Measurements from ENCODE around the gene CCDC14.
A peak's percentile ranks its signal among the peaks of the same experiment; 100 is the strongest.
"Not testable (repeated sequence)": the region's sequence is repeated elsewhere in the genome, so short reads cannot be mapped to it uniquely, and the experiment has no call there.

Gene CCDC14

GRCh38 chr3:123890991-123891390 lies 70.0 kb downstream of the CCDC14 start:
- not testable (repeated sequence) for DNase-seq

DNA sequence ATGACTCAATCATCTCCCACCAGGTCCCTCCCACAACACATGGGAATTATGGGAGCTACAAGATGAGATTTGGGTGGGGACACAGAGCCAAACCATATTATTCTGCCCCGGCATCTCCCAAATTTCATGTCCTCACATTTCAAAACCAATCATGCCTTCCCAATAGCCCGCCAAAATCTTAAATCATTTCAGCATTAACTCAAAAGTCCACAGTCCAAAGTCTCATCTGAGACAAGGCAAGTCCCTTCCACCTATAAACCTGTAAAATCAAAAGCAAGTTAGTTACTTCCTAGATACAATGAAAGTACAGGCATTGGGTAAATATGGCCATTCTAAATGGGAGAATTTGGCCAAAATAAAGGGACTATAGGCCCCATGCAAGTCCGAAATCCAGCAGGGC lies 70.9 kb downstream of the CCDC14 start:
- not testable (repeated sequence) for DNase-seq

- DNase-seq = no peak
Measured at GRCh38 chr3:123884993-123885392, 76.0 kb downstream of the CCDC14 start.

DNA sequence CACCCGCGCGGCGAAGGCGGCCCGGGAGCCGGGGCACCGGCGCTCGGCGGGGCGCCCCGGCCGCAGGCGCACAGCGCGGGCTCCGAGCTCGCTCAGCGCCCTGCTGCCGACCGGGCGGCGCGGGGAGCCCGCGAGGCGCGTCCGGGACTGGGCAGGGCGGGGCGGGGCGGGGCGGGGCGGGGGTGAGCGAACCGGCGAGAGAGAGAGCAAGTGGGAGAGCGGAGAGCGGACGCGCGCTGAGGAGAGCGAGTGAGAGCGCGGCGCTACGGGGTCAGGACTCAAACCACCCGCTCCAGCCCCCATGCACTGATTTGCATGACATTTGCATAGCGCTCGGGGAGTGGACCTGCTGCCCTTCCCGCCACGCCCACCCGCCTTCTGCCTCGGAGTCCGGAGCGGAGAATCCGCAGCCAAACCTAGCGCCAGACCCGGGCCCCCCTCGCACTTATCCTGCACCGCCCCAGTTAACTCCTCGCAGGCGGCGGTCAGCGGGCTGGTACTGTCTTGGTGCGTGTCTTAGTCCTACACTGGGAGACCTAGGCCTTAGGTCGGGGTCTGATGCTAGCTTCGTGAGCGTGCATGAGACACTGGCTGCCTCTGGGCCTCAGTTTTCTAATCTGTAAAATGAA lies 76.7 kb downstream of the CCDC14 start, which contains the start of gene MYLK:
MYLK (minus strand) TSS at position 130 of the 629 bp plus-strand sequence. CDS start 90,491 bp downstream, outside the sequence.
- DNase-seq = peak in 1 of 2 experiments; percentile 11

DNA sequence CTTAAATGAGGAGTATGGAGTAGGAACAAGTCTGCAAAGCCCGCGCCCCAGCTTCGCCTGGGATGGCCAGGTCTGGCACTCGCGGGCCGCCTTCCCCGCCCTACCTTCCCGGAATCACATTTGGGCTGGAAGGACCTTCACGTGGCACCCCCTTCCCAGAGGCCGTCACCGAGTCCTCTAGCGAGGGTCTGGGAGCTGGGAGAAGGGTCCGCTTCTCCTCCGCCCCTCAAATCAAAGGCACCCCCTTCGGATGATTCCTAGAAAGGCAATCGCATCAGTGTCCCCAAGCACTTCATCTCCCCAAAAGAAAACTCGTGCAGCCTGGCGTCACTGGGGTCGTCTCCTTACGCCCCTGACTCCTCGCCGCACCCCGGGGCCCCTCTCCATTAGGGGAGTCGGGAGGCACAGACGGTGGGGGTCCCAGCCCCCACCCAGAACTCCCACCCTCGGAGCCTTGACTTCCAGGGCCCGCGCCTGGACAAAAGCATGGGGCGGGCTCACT lies 77.3 kb downstream of the CCDC14 start:
- no peak for DNase-seq

DNA sequence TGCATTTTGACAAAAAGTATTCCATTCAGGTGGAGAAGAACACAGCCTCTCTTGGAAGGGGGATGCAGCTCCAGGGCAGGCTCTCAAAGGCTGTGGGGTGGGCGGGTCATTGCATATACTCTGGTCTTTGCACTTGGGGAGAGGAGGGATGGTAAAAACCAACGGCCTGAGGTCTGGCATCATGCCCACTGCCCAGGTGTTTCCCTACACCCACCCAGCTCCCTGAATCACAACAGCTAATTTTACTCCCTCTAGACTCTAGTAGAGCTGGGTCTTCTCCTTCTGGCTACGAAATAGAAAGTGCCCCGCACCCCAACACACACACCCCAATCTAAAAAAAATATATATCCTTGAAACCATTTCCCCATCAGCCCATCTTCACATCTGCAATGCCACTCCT lies 77.9 kb downstream of the CCDC14 start:
- DNase-seq = no peak

DNA sequence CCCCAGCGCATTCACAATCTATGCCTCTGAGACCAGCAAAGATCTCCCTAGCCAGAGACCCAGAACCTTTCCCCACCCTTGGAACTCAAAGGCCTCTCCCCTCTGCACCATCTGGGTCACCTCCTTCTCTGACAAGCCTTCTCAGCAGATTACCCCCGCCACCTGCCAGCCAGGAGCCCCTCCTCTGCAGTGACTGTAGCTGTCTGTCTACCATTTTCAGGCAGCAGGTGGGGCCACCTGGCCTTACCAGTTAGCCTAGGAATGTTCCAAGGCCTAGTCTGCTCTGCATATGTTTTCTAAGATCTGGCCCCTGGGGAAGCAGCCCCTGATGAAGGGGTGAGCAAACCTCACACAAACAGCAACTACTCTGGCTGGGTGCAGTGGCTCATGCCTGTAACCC lies 79.3 kb downstream of the CCDC14 start:
- DNase-seq = no peak

- no peak for DNase-seq
Measured at GRCh38 chr3:123880998-123881561, 79.9 kb downstream of the CCDC14 start.

- no peak for DNase-seq
Measured at GRCh38 chr3:123878807-123879206, 82.2 kb downstream of the CCDC14 start.

DNA sequence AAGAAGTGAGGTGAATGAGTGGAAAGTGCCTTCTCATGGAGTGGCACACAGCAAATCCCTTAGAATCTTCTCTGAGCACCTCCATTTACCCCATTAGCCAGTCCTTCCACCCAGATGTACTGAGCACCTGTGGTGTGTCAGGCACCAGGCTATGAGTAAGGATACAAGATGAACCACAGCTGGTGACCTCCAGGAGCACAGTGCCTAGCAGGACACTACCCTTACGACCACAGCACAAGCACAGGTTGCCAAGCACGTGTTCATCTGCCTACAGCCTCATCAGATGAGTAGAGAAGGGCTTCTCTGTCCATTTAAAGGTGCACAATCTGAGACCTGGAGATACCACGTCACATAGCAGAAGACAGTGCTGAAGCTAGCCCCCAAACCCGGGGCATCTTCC lies 83.1 kb downstream of the CCDC14 start:
- no peak for DNase-seq

GRCh38 chr3:123877466-123877865 lies 83.6 kb downstream of the CCDC14 start:
- DNase-seq = no peak

GRCh38 chr3:123876858-123877257 lies 84.2 kb downstream of the CCDC14 start:
- DNase-seq = no peak

DNA sequence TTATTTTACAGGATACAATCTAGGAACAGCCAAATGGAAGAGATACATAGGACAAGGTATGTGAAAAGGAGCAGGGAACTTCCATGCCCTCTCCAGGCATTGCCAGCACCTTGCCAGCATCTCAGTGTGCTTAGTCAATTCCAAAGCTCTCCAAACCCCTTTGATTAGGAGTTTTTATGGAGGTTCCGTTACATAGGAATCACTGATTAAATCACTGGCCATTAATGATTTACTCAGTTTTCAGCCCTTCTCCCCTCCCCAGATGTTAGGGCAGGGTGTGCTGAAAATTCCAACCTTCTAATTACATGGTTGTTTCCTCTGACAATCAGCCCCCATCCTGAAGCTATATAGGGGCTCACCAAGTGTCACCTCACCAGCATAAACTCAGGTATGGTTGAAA lies 88.4 kb downstream of the CCDC14 start:
- DNase-seq = no peak

- no peak for DNase-seq
Measured at GRCh38 chr3:123871946-123872345, 89.1 kb downstream of the CCDC14 start.

- no peak for DNase-seq
Measured at GRCh38 chr3:123870033-123870432, 91.0 kb downstream of the CCDC14 start.

GRCh38 chr3:123869165-123869564 lies 91.9 kb downstream of the CCDC14 start:
- no peak for DNase-seq

DNA sequence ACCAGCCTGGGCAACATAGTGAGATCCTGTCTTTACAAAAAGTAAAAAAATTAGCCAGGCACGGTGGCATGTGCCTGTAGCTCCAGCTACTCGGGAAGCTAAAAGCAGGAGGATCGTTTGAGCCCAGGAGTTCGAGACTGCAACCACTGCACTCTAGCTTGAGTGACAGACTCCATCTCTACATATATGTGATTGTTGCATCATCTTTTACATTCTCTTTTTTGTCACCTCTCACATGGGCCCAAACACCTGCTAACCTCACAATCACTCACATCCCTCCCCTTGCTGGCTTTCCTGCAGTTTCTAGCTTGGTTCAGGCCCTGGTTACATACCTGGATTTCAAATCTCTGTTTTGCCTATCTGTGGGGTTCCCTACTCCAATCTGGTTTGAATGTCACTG lies 96.3 kb downstream of the CCDC14 start:
- no peak for DNase-seq

All from NCI-H187 (cell line).